Muscle layer of colon (tissue), 2 donors: ENCODE measurements around the gene CSNK2A3.

ENCODE experiments used
- H3K27ac ChIP-seq: one replicate; pipeline ENCODE4 v1.7.0; 2013; ENCODE audit warnings: low read depth, mild to moderate bottlenecking, low read length, moderate library complexity
- H3K27me3 ChIP-seq, 2 donors: one replicate each; pipeline ENCODE4 v1.7.0; 2013; ENCODE audit warnings: low read length in 2 of 2, mild to moderate bottlenecking in 2 of 2; ENCODE audit not compliant: insufficient read depth in 2 of 2, control insufficient read depth in 1 of 2
- H3K36me3 ChIP-seq: one replicate; pipeline ENCODE4 v1.7.0; 2013; ENCODE audit warnings: mild to moderate bottlenecking, low read length; ENCODE audit not compliant: insufficient read depth
- H3K4me1 ChIP-seq: one replicate; pipeline ENCODE4 v1.7.0; 2013; ENCODE audit warnings: mild to moderate bottlenecking, low read length; ENCODE audit not compliant: insufficient read depth
- H3K4me3 ChIP-seq, 2 donors: one replicate each; pipeline ENCODE4 v1.7.0; 2013; ENCODE audit warnings: low read length in 2 of 2, low read depth in 1 of 2, mild to moderate bottlenecking in 1 of 2, moderate library complexity in 1 of 2
- H3K9ac ChIP-seq: one replicate; pipeline ENCODE4 v1.7.0; 2013; ENCODE audit warnings: low read length
- H3K9me3 ChIP-seq: one replicate; pipeline ENCODE4 v1.7.0; 2013; ENCODE audit warnings: mild to moderate bottlenecking, low read length
- donor health status: abdominal sarcoma.
- donor health status: Adenocarcinoma of cecum.

Gene CSNK2A3

GRCh38 chr11:11390068-11390771 lies 37.2 kb upstream of the CSNK2A3 start:
- Histone ChIP-seq H3K4me3 (no peak overlapping the region), H3K4me1 (peaks cover 8% of the 10 kb centered on the region), H3K36me3 (no peaks in the 10 kb centered on the region), H3K9me3 (no peaks in the 10 kb centered on the region), H3K9ac (no peak overlapping the region), H3K27me3 (no peaks in the 10 kb centered on the region), H3K27ac (no peak overlapping the region)

GRCh38 chr11:11389238-11389637 lies 36.2 kb upstream of the CSNK2A3 start:
- no peak overlapping the region for H3K9ac ChIP-seq
- no peak overlapping the region for H3K4me3 ChIP-seq

GRCh38 chr11:11387622-11388305 lies 34.7 kb upstream of the CSNK2A3 start:
- no peaks in the 10 kb centered on the region for H3K9me3 ChIP-seq
- no peak overlapping the region for H3K27ac ChIP-seq
- H3K9ac ChIP-seq, result no peak overlapping the region
- H3K4me3 ChIP-seq, result no peak overlapping the region
- H3K4me1 ChIP-seq, result peaks cover 8% of the 10 kb centered on the region
- H3K27me3 ChIP-seq, result no peaks in the 10 kb centered on the region
- no peaks in the 10 kb centered on the region for H3K36me3 ChIP-seq

More at GRCh38 chr11:11389238-11389637, 36.2 kb upstream of the CSNK2A3 start:
- Histone ChIP-seq H3K4me1 (peaks cover 8% of the 10 kb centered on the region), H3K36me3 (no peaks in the 10 kb centered on the region), H3K27ac (no peak overlapping the region), H3K9me3 (no peaks in the 10 kb centered on the region), H3K27me3 (no peaks in the 10 kb centered on the region)

GRCh38 chr11:11387207-11387606 lies 34.2 kb upstream of the CSNK2A3 start:
- H3K27ac ChIP-seq, result no peak overlapping the region

GRCh38 chr11:11384829-11385228 lies 31.8 kb upstream of the CSNK2A3 start:
- no peaks in the 10 kb centered on the region for H3K9me3 ChIP-seq
- H3K9ac ChIP-seq, result no peak overlapping the region
- no peaks in the 10 kb centered on the region for H3K36me3 ChIP-seq
- H3K27me3 ChIP-seq, result no peaks in the 10 kb centered on the region
- no peak overlapping the region for H3K27ac ChIP-seq
- H3K4me3 ChIP-seq, result no peak overlapping the region
- no peaks in the 10 kb centered on the region for H3K4me1 ChIP-seq

More at GRCh38 chr11:11387207-11387606, 34.2 kb upstream of the CSNK2A3 start:
- H3K9me3 ChIP-seq, result no peaks in the 10 kb centered on the region
- H3K4me1 ChIP-seq, result peaks cover 8% of the 10 kb centered on the region
- no peaks in the 10 kb centered on the region for H3K36me3 ChIP-seq
- H3K4me3 ChIP-seq, result no peak overlapping the region
- H3K9ac ChIP-seq, result no peak overlapping the region
- H3K27me3 ChIP-seq, result no peaks in the 10 kb centered on the region

- H3K9ac ChIP-seq, result no peak overlapping the region
- H3K4me1 ChIP-seq, result no peaks in the 10 kb centered on the region
- no peaks in the 10 kb centered on the region for H3K9me3 ChIP-seq
- H3K27me3 ChIP-seq, result no peaks in the 10 kb centered on the region
- H3K4me3 ChIP-seq, result no peak overlapping the region
- H3K36me3 ChIP-seq, result no peaks in the 10 kb centered on the region
- H3K27ac ChIP-seq, result no peak overlapping the region
These were observed 30.9 kb upstream of the CSNK2A3 start for GRCh38 chr11:11383995-11384394.

GRCh38 chr11:11382858-11383532 lies 29.9 kb upstream of the CSNK2A3 start:
- H3K9me3 ChIP-seq, result no peaks in the 10 kb centered on the region

GRCh38 chr11:11381471-11382105 lies 28.5 kb upstream of the CSNK2A3 start:
- no peaks in the 10 kb centered on the region for H3K27me3 ChIP-seq
- no peaks in the 10 kb centered on the region for H3K9me3 ChIP-seq
- no peaks in the 10 kb centered on the region for H3K4me1 ChIP-seq
- H3K27ac ChIP-seq, result no peak overlapping the region
- H3K9ac ChIP-seq, result no peak overlapping the region
- peaks cover 12% of the 10 kb centered on the region for H3K36me3 ChIP-seq
- no peak overlapping the region for H3K4me3 ChIP-seq

More at GRCh38 chr11:11382858-11383532, 29.9 kb upstream of the CSNK2A3 start:
- no peaks in the 10 kb centered on the region for H3K27me3 ChIP-seq
- H3K27ac ChIP-seq, result no peak overlapping the region
- H3K9ac ChIP-seq, result no peak overlapping the region
- H3K36me3 ChIP-seq, result no peaks in the 10 kb centered on the region
- no peak overlapping the region for H3K4me3 ChIP-seq
- H3K4me1 ChIP-seq, result no peaks in the 10 kb centered on the region

- Histone ChIP-seq H3K4me1 (no peaks in the 10 kb centered on the region), H3K9me3 (no peaks in the 10 kb centered on the region), H3K27ac (no peak overlapping the region), H3K36me3 (peaks cover 15% of the 10 kb centered on the region), H3K9ac (no peak overlapping the region), H3K27me3 (no peaks in the 10 kb centered on the region), H3K4me3 (no peak overlapping the region)
These were observed 27.8 kb upstream of the CSNK2A3 start for GRCh38 chr11:11380883-11381282.

GRCh38 chr11:11380340-11380739 lies 27.3 kb upstream of the CSNK2A3 start:
- Histone ChIP-seq H3K4me1 (no peaks in the 10 kb centered on the region), H3K9me3 (no peaks in the 10 kb centered on the region), H3K4me3 (no peak overlapping the region), H3K27ac (no peak overlapping the region), H3K27me3 (no peaks in the 10 kb centered on the region), H3K36me3 (peaks cover 15% of the 10 kb centered on the region), H3K9ac (no peak overlapping the region)

- Histone ChIP-seq H3K27ac (no peak overlapping the region), H3K36me3 (peaks cover 15% of the 10 kb centered on the region), H3K9ac (no peak overlapping the region), H3K4me3 (no peak overlapping the region), H3K27me3 (no peaks in the 10 kb centered on the region), H3K4me1 (no peaks in the 10 kb centered on the region), H3K9me3 (no peaks in the 10 kb centered on the region)
These were observed 26.6 kb upstream of the CSNK2A3 start for GRCh38 chr11:11379661-11380060.
